WTC11 (cell line): Measurements from ENCODE around the gene CDH12.
"Not testable (repeated sequence)": the region's sequence is repeated elsewhere in the genome, so short reads cannot be mapped to it uniquely, and the experiment has no call there.

Experiments used
- TF ChIP-seq, protein P1 (sequence below): fragments of 200-600 bp; IDR thresholded peaks from 2 replicates; pipeline ENCODE4 v1.8.0; 2022; ENCODE audit warnings: antibody characterized with exemption
- TF ChIP-seq, protein P2 (sequence below): fragments of 250-450 bp; sonication (Bioruptor Pico); IDR thresholded peaks from 2 replicates; pipeline ENCODE4 v1.9.0; 2021; ENCODE audit warnings: mild to moderate bottlenecking

DNA sequence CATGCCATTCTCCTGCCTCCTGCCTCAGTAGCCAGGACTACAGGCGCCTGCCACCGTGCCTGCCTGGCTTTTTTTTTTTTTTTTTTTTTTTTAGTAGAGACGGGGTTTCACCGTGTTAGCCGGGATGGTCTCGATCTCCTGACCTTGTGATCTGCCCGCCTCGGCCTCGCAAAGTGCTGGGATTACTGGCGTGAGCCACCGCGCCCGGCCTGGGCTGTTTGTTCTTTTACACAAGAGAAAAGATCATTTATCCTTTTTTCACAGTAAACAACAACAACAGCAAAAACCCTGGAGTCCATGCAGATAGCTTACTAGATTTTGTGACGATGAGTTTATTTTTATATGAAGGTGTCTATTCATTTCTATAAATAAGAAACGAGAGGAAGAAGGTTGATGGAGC is 538.1 kb downstream of the CDH12 start:
- TF ChIP-seq, protein P1, sequence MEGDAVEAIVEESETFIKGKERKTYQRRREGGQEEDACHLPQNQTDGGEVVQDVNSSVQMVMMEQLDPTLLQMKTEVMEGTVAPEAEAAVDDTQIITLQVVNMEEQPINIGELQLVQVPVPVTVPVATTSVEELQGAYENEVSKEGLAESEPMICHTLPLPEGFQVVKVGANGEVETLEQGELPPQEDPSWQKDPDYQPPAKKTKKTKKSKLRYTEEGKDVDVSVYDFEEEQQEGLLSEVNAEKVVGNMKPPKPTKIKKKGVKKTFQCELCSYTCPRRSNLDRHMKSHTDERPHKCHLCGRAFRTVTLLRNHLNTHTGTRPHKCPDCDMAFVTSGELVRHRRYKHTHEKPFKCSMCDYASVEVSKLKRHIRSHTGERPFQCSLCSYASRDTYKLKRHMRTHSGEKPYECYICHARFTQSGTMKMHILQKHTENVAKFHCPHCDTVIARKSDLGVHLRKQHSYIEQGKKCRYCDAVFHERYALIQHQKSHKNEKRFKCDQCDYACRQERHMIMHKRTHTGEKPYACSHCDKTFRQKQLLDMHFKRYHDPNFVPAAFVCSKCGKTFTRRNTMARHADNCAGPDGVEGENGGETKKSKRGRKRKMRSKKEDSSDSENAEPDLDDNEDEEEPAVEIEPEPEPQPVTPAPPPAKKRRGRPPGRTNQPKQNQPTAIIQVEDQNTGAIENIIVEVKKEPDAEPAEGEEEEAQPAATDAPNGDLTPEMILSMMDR: not testable (repeated sequence)
- TF ChIP-seq, protein P2, sequence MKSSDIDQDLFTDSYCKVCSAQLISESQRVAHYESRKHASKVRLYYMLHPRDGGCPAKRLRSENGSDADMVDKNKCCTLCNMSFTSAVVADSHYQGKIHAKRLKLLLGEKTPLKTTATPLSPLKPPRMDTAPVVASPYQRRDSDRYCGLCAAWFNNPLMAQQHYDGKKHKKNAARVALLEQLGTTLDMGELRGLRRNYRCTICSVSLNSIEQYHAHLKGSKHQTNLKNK (CRISPR knock-in tag): not testable (repeated sequence)
